HG02678 (cell line): ENCODE results near the gene POMGNT1.

ENCODE experiments used
- ATAC-seq: cut with Tn5 transposase; IDR thresholded peaks from one replicate; pipeline ENCODE4 v1.9.1; 2021; ENCODE audit warnings: mild to moderate bottlenecking, moderate library complexity; ENCODE audit not compliant: unreplicated experiment

POMGNT1 gene

DNA sequence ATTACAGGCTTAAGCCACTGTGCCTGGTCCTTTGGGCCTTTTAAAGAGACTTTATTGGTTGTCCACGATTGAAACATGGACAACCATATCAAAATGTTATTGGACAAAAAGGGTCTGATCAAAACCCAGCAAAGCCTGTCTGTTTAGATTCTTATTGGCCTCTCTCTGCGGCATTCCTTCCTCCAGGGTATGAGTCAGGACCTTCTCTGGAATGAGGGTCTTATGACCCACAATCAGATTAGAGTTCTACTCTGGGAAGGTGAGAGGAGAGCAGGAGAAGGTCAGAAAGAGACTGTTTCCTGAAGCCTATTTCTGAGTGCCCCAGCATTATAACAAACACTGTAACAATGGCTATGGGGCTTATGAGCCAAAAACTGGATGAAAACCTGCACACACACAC is 12.8 kb upstream of the POMGNT1 start:
- no peak for ATAC-seq

DNA sequence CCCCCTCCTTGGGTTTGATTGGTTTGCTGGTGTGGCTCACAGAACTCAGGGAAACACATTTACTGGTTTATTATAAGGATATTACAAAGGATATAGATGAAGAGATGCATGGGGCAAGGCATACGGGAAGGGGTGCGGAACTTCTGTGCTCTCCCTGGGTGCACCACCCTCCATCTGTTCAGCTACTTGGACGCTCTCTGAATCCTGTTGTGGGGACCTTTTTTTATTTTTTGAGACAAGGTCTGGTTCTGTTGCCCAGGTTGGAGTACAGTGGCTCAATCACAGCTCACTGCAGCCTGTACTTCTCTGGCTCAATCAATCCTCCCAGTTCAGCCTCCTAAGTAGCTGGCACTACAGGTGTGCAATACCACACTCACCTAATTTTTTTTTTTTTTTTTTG is 12.3 kb upstream of the POMGNT1 start:
- no peak for ATAC-seq

DNA sequence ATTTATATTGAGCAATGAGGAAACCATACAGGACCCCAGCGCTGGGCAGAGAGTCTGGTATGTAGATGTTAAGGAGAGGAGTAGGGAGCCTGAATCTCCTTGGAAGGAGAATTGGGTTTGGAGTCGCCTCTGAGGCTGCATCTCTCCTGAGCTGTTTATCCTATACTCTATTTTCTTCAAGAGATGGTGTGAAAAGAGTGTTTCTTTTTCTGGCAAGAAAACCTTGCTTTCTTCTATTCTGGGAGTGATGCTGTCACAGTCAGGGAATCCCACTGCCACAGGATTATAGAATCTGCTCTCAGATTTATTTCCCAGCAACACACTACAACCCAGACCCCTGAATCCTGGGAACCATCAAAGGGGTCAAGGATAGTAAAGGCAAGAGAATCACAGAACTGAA is 8.2 kb upstream of the POMGNT1 start:
- no peak for ATAC-seq

DNA sequence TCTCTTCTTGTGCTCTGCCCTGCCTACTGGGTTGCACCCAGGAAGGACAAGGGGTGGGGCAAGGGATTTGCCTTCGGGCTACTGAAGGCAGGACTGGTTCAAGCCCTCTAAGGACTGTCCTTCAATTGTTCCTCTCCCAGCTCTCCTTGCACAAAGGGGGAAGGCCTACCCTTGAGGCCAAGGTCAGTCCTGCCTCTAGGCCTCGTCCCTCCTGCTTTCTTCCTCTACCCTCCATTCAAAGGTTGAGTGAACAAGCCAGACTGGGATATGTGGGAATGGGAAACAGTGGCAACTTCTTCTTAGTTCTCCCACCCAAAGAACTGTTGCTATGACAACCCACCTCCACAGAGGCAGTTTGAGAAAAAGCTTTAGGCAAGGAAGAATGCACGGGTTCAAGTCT is 7.6 kb upstream of the POMGNT1 start:
- ATAC-seq, result no peak

DNA sequence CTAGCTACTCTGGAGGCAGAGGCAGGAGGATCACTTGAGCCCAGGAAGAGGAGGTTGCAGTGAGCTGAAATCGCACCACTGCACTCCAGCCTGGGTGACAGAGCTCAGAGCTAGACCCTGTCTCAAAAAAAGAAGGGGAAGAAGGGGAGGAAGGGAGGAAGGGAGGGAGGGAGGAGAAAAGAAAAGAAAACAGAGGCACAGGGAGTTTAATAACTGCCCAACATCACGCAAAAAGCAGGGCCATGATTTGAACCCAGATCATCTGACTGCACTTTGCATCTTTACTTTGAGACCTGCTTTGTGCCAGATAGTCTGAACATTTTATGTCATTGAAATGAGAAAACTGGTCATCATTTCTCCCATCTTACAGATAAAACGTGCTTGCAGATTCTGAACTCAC is 6.9 kb upstream of the POMGNT1 start:
- ATAC-seq, result no peak

DNA sequence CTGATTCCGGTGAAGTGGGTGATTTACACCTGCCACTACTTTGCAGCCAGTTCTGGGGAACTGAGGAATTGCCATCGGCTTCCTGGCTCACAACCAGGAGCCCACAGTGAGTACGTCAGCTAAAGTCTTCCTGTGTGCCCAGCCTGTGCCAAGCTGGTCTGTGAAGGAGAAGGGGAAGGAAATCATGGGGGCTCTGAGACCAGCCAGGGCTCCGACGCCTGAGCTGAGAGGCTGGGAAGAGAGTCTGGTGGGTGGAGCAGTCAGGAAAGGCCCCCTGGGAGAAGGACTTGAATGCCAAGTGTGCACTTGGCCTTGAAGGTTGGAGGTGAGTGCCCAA is 6.1 kb upstream of the POMGNT1 start:
- no peak for ATAC-seq

DNA sequence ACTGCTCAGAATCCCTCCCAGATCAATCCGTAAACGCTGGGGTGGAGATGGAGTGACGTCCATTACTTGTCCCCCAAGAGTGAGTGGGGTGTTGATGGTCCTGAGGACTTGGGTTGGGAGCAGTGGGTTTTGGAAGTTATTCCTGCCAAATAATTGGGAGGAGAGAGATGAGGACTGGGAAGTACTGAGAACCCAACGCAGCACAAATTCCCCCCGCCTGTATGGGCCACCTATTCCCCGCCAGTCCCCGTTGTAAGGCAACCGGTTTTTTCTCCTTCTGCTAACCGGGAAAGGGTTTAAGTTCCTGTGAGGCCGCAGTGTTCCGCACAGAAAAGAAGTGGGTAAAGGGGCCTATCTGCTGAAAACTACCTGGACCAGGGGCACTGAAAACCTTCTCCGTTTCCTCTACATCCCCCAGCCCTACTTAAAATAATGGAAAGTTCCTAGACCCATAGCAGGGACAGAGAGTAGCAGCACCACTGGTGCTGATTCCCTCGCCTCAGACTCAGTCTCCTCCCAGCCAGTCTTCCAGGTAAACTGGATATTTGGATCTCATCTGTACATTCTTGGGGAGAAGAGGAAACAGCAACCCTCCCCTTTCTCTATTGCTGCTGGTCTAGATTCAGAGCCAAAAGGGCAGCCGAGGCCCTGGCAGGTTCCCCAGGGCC is 5.6 kb upstream of the POMGNT1 start:
- ATAC-seq, result no peak

DNA sequence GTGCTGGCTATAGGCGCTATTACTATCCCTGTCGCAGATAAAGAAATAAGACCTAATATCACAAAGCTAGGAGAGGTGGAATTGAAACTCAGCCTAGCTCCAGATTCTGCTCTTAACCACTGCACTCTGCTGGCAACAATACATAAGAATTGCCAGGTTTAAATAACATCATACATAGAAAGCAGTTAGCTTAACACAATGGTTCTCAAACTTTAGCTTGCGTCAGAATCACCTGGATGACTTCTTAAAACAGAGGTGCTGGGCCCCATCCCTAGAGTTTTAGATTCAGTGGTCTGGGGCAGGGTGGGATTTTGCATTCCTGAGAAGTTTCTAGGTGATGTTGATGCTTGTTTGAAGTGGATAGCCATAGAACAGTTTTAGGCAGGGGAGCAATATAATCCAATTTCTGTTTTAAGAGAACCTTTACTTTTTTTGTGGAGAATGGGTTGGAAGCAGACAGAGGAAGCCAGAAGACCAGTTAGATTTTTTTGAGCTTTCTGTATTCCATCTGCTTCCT is 1.1 kb upstream of the POMGNT1 start:
- no peak for ATAC-seq

DNA sequence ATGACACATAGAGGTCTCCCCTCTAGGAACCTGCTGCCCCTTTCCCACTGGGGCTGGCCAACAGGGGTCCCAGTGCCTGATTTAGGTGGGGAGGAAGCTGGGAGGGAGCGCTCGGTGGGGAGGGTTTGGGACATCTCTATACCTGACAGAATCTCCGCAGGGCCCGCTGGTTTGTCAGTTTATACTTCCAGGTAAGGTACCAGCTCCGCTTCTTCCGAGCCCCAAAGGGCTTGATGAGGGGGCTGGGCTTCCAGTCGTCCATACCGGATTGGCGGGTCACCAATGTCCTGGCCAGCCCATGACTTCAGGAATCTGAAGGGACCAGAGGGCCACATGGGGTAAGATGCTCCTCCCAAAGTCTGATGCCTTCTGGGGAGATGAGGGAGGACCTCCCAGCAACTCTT is 672 bp downstream of the POMGNT1 start:
- ATAC-seq, result no peak

DNA sequence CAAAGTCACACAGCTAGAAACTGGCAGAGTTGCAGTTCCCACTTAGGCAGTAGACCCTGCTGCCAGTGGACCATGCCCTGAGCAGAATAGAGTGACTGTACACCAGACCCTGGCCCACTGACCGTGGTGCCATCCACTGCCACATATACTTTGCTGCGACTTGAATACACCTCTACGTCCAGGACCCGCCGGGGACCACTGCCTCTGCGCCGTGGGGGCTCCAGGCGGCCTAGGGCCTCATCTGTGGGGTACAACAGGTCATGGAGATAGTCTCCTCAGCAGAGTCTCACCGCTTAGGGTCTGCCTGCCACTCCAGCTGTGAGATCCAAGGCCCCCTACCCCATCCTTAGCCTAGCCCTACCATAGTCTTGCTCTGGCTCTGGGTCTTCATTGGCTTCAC is 1.6 kb downstream of the POMGNT1 start:
- no peak for ATAC-seq

DNA sequence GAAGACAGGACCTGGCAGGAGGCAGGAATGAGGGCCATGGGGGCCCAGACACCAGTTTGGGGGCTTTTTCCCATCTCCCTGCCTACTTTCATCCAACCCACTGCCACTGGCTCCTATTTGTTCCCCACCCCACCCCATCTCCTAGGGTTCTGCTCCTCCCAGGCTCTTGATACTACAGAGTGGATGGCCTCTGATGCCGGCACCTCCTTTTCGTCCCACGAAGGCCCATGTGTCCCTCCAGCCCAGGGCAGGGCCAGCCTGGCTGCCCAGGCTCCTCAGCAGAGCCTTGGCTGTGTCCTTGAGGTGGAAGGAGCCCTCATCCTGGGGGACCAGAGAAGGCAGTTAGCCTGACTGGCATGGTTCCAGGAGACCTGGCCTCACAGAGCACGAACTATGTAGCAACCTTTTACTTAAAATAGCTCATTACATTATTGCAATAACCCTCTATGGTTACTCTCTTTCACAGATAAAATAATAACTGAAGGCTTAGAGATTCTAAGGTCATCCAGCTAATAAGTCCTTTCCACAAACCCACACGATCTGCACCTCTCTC is 3.5 kb downstream of the POMGNT1 start:
- ATAC-seq, result no peak

DNA sequence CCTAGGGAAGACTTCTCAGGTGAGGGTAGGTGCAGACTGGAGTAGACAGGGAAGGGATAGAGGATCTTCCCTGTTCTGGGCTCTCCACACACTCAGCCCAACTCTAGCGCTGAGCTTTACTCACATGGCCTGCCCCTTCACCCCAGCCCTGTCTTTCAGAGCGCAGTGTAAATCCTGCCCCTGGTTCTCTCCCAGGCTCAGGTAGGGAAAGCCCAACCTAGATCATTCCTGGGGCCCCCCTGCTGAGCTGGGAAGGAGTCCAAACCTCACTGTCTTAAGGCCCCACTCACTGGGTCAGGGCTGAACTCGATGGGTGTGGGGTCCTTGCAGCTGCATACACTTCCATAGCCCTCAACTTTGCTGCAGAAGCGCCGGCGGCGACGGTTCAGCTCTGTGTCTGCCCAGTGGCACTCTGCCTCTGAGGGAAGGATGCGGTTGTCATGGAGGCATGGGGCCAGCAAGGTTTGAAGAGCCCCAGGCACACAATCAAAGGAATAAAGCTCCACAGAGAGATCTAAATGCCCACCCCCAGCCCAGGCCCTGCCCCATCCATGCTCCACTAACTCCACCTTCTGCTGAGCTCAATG is 4.2 kb downstream of the POMGNT1 start:
- no peak for ATAC-seq

DNA sequence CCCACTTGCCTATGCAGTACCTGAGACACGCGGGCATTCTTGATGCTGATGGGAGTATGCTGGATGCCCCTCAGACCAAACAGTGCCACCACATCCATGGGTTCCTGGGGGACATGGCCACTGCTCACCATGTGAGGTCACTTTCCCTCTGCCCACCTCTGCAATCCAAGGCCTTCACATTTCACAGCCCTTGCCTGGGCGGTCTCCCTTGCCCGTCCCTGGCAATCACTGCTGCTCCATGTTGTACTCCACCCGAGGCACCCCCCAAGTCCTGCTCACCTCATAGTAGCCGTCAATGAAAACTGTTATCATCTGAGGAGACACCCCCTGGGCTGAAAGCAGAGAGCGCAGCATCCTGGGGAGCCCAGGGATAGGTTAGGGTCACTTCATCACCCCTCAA is 4.9 kb downstream of the POMGNT1 start:
- ATAC-seq, result no peak

DNA sequence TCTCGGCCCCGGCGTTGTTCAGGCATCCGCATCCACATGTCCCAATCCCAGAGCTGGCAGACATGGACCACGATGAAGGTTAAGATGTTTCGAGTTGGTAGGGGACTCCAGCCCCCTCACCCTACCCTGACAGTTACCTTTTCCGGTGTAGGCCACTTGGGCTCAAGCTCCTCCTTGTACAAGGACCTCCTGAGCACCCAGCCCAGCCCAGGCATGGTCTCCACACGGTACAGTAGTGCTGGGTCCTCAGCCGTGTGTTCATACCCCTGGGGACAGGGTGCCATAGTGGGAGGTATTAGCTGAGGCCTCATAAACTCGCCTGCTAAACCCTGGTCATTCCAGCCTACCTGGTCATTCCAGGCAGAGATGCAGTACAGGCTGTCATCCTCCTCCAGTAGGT is 6.1 kb downstream of the POMGNT1 start:
- no peak for ATAC-seq

DNA sequence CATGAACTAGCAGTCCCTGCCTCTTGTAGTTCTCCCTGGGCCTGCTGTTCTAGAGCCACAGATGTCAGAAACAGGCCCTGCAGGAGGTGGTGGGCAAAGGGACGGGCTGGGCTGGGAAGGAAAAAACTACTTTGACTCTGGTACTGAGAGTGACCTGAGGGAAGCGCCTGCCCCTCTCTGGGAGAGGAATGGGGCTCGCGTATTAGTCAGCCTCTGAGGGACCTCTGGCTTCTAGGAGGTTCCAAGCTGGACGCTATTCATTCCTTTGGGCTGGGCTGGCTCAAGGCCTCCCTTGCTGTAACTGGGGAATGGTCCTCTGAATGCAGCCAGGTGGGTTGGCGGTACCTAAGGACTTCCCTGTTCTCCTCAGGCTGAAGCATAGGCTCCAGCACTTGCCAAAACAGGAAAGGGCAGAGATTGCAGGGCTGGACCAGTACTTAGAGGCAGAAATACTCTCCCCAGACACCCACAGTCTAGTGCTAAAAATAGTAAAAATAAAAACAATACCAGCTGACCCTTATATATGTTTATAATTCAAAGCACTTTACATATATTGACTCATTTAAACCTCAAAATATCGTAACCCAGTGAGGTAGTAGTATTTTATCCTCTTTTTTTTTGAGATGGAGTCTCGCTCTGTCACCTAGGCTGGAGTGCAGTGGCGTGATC is 7.1 kb downstream of the POMGNT1 start:
- no peak for ATAC-seq

DNA sequence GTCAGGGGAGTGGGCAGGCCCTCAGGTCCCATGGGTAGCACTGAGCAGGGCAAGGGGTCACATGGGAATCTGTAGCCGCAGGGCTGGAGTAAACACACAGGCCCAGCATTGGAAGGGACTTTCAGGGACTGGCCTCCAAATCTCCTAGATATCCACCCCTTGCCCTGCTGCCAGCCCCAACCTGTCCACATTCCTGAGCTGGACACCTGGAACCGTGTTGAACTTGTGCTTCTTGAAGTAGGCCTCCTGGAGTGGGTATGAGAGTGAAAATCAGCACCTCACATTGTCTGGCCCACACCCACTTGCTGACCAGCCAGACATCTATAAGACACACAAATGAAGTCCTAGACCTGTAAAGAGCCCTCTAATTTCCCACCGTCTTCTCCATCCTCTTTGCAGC is 7.7 kb downstream of the POMGNT1 start:
- no peak for ATAC-seq

DNA sequence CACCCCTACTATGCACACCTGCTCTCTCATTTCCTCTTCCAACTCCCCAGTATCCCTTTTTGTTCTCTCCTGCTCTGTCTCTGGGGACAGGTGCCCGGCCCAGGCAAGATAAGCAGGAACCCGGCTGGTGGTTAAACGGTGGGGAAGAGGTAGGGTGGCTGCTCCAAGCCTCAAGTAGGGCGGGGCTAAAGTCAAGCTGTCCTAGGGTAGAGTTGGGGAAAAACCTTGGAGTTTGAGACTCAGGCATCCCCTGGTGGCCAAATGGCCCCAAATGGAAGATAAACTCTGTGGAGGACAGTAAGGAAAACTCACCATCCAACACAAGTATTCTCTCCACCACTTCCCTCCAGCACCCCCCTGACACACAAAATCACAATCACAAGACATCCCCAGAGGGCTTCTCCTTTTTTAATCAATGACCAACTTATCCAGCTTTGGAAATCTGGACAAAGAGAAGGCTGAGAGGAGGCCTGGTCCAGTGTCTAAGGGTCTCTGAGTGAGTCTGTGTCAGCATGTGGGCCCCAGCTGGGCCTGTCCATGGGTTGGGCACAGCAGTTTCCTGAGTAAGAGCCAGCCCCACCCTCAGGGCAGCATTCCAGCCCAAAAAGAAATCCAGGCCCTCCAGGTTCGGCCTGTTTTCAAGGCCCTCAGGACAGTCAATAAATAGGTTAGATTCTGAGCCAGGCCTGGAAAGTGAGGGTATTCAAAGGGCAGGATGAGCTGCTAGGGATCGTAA is 9.8 kb downstream of the POMGNT1 start:
- ATAC-seq, result no peak

DNA sequence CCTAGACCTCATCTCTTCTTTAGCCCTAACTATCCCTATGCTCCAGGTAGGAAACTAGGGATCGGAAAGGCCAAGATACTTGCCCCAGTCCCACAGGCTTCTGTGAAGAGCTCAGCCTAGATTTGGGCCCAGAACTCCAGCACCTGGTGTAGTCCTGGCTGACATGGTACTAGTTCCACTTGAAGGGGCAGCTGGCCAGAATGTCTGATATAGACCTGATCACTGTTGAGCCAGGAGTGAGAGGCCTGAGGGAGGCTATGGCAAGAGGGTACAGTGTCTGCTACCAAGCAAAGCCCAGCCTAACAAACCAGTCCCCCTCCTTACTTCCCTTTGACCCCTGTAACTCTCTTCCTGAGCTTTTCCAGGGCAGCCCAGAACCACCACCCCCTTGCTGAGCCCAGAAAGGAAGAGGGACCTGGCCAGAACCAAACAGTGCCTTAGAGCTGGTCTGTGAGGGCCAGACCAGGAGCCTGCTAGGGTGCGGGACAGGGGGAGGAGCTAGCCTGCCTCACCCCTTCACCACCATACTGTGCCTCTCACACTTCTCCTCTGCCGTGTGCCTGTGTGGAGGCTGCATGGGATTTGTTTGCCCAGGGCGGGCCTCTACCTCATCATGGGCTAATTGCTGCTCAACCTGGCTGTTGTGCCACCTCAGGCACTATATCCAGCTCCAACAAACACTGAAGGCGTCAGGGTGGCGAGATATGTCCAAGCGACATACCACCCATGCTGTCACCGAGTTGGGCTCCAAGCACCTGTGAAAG is 10.9 kb downstream of the POMGNT1 start:
- no peak for ATAC-seq

DNA sequence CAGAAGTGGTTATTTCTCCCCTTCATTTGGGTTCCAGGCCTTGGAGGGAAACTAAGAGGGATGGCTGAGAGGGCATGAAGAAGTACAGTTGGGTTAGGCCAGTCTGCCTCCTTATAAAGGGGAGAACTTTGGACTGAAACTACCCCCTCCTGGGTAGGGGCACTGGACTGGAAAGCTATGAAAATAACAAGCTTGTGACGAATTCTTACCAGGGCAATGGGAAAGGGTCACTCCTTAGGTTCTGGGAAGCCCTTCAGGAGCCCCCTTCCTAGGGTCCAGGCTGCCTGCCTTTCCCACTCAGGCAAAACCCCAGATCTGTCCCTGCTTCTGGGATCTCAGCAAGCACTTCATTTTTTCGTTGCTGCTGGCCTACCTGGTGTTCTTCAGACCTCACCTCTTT is 12.2 kb downstream of the POMGNT1 start:
- no peak for ATAC-seq

DNA sequence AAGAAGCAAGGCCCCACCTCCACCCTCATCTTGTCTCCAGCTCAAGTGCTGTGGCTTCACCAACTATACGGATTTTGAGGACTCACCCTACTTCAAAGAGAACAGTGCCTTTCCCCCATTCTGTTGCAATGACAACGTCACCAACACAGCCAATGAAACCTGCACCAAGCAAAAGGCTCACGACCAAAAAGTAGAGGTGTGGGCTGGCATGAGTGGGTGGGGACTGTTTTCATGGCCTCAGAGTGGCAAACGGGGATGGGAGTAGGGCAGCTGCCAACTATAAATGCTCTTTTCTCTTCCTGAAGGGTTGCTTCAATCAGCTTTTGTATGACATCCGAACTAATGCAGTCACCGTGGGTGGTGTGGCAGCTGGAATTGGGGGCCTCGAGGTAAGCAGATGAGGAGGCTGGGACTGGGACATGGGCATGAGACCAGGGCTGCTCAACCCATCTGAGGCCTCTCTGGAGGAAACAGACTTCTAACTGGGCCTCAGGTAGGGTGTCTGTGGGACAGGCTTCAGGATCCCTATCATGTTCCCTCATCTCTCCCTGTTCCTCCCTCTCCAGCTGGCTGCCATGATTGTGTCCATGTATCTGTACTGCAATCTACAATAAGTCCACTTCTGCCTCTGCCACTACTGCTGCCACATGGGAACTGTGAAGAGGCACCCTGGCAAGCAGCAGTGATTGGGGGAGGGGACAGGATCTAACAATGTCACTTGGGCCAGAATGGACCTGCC is 13.1 kb downstream of the POMGNT1 start:
- no peak for ATAC-seq
